Measurements from ENCODE around the gene DPP6.

DPP6 gene

DNA sequence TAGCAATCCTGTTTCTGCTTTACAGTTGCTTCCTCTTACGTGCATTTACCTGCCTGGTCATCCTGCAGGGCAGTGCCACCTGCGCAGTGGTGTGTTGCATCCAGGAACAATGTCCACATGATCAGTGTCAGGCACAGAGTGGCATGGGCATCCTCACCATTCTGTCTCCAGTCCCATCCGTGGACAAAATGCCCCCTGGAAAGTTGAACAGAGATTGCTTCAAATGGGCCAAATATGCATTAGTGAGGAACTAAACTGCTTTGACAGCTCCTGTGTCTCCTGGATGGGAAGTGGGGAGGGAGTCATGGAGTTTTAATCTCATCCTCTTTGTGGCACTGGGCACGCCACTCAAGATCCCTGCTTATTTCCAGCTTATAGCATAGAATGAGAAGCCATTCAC is 151.8 kb downstream of the DPP6 start:
- no peak for FAIRE-seq

DNA sequence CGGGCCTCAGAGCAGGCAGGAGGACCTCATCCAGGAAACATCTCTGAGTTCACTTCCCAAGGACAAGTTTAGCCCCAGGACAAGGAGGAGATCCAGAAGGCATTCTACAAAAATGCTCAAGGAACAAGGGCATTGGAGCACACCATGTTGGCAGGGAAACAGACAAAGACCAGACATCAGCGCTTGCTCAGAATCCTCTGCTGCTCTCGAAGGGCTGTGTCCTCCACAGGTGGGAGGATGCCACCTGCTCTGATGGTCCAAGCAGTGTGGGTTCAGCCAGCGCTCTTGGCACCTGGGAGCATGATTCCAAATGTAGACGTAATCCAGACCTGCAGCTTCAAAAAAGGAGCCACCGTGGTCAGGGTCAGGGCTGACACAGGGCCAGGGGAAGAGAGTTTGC is 160.7 kb downstream of the DPP6 start:
- DNase-seq (ENCODE audit: extremely low spot score, insufficient read length, low read depth) (no peak), FAIRE-seq (no peak)

More for the DNA sequence above, 151.8 kb downstream of the DPP6 start:
- DNase-seq (ENCODE audit: extremely low spot score, insufficient read length, low read depth) = no peak

DNA sequence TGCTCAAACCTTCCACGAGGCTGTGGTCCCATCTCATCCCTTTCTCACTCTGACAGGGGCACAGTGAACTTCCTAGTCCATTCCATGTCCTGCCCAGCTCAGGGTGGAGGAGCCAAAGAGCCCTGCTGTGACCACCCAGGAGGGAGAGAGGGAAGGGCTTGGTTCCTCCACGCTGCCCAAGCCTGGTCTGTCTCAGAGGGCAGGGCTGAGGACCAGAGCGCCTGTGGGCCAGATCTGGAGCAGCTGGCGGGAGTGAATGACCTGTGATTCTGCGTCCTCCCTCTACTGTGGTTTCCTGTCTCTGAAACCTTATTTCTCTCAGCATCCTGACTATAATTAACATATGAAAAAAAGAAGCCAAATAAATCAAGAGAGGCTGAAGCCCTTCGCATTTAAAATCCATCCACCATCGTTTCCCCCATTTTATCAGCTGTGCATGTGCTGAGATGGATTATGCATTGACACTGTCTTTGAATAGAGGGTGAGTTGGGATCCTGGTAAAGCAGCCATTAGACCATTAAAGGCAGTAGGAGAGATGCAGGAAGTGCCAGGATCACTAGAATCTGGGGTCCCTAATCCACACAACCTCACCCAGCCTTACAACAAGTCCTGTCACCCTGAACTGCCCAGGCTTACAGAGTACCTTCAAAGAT is 165.6 kb downstream of the DPP6 start:
- DNase-seq (ENCODE audit: extremely low spot score, insufficient read length, low read depth) (no peak), FAIRE-seq (no peak)

DNA sequence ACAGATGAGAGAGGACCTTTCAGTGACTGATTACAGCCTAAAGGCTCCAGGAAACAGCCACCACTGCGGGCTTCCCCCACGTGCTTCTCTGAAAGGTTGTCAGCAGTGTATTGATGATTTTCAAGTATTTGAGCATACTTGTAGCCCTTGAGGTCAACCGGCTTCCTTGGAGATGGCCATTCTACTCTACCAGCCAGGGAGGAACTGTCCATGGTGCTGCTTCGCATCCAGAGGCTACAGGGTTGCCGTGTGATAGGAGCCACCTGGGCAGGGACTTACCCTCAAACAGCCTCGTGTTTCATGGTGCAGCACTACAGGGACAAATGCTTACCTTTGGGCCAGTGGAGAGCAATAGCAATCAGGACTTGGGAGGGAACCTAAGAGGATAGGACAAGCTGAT is 179.5 kb downstream of the DPP6 start:
- DNase-seq (ENCODE audit: extremely low spot score, insufficient read length, low read depth) (no peak), FAIRE-seq (no peak)

DNA sequence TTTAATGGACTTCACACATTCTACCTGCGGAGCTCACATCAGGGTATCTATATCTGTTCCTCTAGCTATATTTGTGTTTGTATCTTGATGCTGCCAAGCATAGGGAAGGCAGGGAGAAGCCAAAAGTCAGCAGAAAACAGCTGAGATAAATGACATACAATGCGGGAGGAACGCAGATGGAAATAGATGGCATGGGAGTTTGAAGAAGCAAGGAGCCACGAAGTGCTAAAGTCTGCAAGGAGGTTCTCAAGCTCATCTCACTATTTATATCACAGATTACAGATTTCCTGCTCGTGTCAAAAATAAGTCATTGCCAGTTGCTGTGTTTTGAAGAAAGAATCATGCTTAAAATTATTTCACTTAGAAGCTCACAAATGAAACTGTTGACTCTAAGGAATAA is 180.5 kb downstream of the DPP6 start:
- FAIRE-seq (no peak), DNase-seq (ENCODE audit: extremely low spot score, insufficient read length, low read depth) (no peak)

DNA sequence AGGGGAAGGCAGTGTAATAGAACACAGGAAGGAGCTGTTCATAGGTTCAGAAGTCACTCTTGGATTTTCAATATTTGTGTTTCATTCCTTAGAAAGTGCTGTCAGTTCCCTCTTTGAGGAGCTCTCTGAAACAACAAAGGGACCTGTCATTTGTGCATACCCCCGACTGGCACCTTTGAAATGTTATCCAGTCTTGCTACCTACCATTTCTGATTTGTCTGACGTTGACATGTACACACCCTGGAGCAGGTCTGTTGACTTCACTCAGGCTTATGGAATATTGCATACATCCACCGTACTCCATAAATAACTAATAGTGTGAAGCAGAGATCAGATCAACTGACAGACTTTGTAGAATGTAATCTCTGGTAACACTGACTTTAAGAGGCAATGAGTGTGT is 189.8 kb downstream of the DPP6 start:
- DNase-seq (ENCODE audit: extremely low spot score, insufficient read length, low read depth) = no peak
- no peak for FAIRE-seq

DNA sequence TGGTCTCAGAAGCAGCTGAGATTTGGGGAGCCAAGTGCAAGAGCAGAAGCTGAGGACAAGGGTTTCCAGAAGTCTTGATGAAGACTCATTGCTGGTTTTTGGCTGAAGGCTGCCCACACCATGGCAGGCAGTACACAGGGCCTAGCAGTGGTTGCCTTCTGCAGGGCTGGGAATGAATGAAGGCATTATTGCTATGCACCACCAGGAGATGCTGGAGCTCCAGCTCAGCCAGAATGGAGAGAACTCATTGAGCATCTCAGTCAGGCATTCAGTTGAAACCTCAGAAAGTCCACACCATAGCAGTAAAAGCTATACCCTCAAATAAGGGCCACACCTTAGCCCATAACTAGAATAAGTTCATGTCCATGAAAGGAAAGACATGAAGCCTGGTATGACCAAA is 190.5 kb downstream of the DPP6 start:
- DNase-seq (ENCODE audit: extremely low spot score, insufficient read length, low read depth) (no peak), FAIRE-seq (no peak)

DNA sequence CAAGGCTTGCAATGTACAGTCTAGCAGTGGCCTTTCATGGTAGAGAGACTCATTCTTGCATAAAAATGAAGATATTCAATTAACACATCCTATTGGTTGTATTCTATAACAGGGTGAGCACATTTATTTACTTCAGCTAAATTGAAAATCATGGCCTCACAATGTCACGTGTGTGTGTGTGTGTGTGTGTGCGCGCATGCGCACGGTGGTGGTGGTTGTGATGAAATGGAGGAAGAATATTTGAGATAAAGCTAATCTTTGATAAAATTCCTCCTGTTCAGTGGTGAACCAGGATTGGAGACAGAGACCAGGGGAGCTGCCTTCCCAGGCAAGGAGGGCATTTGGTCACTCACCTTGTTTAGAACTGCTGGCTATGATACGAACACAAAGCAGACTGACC is 199.8 kb downstream of the DPP6 start:
- DNase-seq (ENCODE audit: extremely low spot score, insufficient read length, low read depth) = no peak
- FAIRE-seq = no peak

DNA sequence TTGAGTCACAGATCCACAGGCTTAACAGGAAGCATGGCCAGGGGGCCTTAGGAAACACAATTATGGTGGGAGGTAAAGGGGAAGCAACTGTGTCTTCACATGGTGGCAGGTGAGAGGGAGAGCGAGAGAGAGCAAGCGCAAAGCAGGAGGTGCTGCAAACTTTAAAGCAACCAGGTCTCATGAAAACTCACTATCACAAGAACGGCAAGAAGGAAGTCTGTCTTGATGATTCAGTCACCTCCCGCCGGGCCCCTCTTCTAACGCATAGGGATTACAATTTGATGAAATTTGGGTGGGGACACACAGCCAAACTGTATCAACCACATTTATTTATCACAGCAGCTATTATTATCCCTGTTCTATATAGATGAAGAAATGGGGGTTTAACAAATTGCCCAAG is 201.6 kb downstream of the DPP6 start:
- DNase-seq (ENCODE audit: extremely low spot score, insufficient read length, low read depth) (no peak), FAIRE-seq (no peak)

DNA sequence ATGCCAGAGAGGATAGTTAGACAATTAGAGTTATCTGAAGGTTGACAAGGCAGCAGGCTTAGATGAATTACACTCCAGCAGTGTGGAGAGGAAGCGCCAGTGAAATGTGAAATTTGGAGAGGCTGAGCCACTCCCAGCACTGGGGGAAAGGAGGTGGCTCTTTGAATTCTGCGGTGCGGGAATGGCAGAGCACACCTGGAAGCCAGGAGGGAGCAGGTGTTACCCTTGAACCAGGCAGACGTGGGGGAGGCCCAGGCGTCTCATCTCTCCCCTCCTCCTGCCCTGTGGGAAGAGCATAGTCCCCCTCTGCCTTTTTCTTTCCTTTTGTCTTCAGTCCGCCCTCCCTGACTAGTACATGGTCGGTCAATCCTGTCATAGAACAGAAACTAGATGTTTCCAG is 203.1 kb downstream of the DPP6 start:
- FAIRE-seq = no peak
- DNase-seq (ENCODE audit: extremely low spot score, insufficient read length, low read depth) = no peak

DNA sequence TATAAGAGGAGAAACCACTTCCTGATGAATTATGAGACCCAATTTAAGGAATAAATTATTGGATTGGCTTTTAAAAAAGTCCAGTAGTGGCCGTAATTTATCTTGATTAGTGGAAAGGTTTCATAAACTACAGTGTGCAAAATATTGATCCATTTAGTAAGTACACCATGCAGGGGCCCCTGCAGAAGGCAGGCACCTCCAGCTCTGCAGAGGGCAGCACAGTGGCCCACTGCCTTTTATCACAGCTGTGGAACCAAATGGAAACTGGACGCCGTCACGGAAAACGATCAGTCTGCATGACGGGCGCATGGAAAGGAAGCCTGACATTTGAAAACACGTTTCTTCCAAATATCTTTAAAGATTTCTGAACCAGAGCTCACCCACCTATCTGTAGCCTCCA is 204.0 kb downstream of the DPP6 start:
- FAIRE-seq (no peak), DNase-seq (ENCODE audit: extremely low spot score, insufficient read length, low read depth) (no peak)

DNA sequence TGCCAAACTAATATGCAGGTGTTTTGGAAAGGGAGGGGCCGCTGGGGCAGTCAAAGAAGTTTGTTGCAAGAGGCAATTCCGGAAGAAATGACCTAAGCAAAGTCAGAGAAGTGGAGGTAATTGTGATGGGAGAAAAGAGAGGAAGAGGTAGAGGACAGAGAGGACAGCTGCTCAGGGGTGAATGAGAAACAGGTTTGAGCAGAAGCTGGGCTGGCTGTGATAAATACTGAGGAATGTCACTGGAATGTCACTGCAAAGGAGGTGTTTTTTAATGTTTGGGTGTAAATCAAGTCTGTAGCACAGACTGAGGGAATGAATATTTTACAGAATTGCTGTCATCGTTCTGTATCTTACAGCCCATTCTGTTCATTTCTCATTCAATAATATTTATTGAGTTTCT is 207.2 kb downstream of the DPP6 start:
- DNase-seq (ENCODE audit: extremely low spot score, insufficient read length, low read depth) = no peak
- no peak for FAIRE-seq

DNA sequence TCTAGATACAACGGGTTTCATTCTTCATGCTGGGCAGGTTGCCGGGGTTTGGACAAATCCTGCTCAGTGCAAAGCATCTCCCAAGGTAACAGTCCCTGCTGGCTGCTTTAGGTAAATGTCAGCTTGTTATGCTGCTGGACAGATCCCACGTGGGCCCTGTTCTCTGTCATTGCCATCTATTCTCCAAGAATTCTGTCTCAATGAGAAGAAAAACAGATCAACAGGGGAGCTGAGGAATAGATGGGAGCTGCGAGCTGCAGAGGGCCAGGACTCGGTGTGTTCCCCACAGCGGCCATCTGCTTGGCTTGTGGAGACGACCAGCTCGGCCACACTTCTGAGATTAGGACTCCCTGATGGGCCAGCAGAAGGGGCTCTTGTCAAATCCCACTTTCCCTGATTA is 235.2 kb downstream of the DPP6 start:
- FAIRE-seq (no peak), DNase-seq (ENCODE audit: extremely low spot score, insufficient read length, low read depth) (no peak)

DNA sequence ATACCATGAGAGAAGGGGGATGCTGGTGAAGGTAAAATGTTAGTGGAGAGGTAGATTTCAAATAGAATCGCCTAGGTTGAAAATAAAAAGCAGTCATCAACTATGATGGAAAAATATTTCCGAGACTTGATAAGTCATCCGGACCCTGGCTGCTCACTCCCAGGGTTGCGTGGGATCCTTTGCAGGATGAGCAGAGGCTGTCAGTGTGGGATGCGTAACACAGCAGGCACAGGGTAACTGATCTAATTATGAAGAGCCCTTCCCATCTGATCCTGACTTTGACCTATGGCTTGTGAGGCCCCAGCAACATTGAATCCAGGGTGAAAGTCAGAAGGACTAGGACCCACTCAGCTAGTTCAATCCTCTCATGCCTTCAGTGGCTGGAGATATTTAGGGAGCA is 236.9 kb downstream of the DPP6 start:
- DNase-seq (ENCODE audit: extremely low spot score, insufficient read length, low read depth) = no peak
- FAIRE-seq = no peak

DNA sequence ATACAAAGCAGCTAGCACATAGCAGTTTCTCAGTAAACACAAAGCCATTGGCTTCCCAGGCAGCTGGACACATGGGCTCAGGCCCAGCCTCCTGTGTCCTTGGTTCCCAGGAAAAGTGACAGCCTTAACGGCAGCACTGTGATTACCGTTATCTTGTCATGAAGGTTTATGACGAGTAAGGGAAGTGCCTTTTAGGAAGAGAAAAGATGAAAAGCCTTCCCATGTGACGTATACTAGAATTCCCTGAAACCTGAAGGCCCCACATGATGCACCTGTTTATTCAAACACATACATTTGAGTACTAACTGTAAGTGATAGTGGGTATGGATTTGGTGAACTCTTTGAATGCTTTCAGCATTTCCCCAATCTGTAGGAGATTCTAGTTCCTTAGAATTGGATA is 244.2 kb downstream of the DPP6 start:
- DNase-seq (ENCODE audit: extremely low spot score, insufficient read length, low read depth) (no peak), FAIRE-seq (no peak)

DNA sequence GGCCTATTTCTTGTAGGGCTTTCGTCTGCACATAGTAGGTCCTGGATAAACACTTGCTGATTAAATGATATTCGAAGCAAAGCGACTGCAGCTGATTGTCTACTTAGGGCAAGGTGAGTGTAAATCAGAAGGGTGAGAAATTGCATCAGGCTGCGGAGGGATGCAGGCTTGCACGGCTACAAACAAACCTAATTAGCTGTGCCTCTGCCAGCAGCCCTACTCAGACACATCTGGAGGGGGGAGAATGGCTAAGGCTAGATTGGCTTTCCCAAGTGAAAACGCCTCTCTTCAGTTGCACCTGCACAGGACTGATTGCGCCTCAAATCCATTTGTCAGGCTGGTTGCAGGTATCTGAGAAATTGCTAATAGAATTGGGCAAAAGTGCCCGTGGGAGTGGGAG is 247.5 kb downstream of the DPP6 start:
- FAIRE-seq (no peak), DNase-seq (ENCODE audit: extremely low spot score, insufficient read length, low read depth) (no peak)

DNA sequence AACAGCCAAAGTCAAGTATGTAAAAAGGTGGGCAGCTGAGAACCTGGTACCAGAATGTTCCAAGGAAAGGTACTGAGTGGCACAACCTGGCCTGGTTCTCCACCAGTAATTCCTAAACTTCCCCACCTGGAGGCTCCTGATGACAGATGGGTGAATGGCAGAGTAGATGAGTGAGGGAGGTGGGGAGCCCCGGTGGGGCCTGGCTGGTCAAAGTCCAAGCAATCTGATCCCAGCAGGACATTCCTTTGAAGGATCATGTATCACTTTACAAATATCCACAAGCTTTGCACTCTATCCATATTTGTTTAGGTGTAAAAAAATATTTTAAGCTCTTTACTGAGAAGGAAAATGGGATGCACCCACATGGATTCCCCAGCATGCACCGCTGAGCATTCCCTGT is 250.2 kb downstream of the DPP6 start:
- DNase-seq (ENCODE audit: extremely low spot score, insufficient read length, low read depth) = no peak
- no peak for FAIRE-seq

DNA sequence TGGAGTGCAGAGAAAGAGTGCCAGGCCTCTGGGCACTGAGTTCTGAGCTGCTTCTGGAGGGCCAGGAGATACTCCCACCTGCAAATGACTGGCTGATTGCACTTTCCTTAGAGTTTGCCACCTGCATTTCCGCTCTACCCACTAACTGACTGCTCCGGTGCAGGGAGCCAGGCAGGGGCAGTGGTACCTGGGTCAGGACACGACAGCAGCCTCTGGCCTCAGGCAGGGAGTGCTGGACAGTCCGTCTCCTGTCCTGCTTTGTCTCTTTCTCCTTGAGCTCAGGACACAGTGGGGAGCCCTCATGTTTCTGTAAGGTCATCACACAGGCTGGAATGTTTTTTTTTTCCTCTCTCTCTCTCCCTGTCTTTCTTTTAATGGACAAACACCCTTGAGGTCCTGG is 252.0 kb downstream of the DPP6 start:
- FAIRE-seq = no peak
- no peak for DNase-seq (ENCODE audit: extremely low spot score, insufficient read length, low read depth)

DNA sequence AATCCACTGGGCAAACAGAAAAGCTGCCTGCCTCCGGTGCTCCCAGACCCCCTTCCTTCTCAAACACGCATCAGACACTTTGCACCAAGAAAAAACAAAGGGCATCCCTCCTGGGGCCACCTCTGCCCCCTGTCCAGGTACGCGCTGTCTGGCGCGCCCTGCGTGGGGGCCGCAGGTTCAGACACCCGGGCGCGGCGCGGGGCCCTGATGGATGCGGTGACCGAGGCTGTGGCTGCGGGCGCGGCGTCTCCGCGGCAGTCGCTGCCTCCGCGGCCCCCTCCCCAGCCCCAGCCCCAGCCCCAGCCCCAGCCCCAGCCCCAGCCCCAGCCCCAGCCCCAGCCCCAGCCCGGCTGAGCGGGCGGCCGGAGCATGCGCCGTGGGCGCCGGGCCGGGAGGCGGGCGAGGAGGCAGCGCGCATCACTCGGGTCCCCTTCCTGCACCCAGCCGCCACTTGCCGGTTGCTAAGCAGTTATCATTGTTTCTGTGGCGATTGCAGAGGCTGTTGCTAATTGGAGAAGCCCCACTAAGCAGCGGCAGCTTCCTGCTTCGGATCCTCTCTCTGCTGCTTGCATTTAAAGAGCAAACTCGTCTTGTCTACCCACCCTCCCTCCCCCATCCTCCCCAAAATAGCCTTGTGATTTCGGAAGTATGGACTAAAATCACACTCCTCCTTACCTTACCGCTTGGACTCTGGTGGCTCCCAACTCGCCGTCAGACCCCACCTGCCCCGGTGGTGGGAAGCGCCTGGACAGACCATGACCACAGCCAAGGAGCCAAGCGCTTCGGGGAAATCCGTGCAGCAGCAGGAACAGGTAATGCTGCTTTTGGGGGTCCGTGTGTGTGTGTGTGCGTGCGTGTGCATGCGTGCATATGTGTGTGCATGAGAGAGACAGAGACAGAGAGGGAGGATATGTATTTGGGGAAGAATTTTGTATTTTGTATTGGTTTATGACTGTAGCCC is 252.8 kb downstream of the DPP6 start:
- DNase-seq (ENCODE audit: extremely low spot score, insufficient read length, low read depth) = no peak

DNA sequence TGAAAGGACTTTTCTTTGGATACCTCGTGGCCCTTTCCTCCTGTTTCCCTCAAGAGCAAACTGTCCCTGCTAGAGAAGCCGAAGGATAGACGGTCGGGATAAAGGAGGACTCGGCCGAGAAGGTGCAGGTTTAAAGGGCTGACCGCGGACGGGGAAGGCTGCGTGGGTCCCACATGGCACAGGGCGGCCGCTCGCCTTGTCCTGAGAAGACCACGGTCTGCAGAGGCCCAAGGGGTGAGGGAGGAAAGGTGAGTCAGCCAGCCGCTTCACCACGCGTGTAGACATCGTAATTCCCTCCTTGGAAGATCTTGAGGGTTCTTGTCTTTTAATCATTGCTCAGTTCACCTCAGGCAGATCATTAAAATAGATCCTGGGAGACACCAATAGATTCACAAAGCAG is 253.8 kb downstream of the DPP6 start:
- no peak for FAIRE-seq

More for the DNA sequence above, 252.8 kb downstream of the DPP6 start:
- no peak for FAIRE-seq

DNA sequence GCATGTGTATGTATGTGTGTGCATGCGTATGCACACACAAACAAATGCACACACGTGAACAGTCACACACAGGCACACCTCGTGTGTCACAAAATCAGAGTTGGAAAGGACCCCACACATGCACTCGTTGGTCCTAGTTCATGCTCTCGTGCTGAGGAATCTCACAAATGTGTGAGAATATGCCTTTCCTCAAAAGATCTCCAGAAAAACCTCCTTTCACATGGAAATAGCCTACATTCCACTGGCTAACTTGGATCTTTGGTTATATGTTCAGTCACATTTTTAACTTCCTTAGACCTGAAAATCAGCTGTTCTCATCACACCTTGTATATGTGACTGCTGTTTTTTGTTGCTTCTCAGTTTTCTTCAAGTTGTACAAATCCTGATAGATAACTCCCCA is 256.7 kb downstream of the DPP6 start:
- no peak for DNase-seq (ENCODE audit: extremely low spot score, insufficient read length, low read depth)
- FAIRE-seq = no peak

More for the DNA sequence above, 253.8 kb downstream of the DPP6 start:
- DNase-seq (ENCODE audit: extremely low spot score, insufficient read length, low read depth) = no peak

DNA sequence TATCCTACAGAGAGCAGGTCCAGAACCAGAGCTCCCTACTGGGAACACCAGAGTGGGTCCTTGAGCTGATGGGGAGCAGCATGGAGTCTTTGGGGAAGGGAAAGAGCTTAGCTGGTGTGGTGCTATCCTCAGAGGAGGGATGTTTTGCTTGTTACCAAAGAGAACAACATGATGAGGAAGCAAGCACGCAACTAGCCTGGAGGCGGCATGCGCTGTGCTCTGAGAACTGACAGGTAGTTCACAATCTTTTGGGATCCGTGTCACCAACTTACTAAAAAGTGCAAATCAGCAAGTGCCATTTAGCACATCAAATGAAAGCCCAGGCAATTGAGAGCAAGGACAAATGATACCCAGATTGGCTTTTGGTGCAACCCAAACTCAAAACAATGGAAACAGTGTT is 257.9 kb downstream of the DPP6 start:
- FAIRE-seq = no peak

More for the DNA sequence above, 257.9 kb downstream of the DPP6 start:
- no peak for DNase-seq (ENCODE audit: extremely low spot score, insufficient read length, low read depth)
